GM12878 (cell line): ENCODE data around the gene ANLN. TPM values are rescaled to one million over a fixed set of nuclear protein-coding genes. Genes with fewer than 3 reads are reported as not detected.

Experiments used
- ATAC-seq: fragments of 200-7000 bp; cut with Tn5 transposase; 3 replicates; pipeline ENCODE4 v1.9.1; 2020; ENCODE audit warnings: mild to moderate bottlenecking, moderate library complexity
- BruUV-seq: library from RNA; stranded (reverse); fragments of 400-500 nt; replicated peaks from 2 replicates; lab custom pipeline; 2021; lab: Mats Ljungman, UMichigan
- CTCF ChIA-PET: fragments of 300-600 bp; sonication (Branson Sonifier 250); formaldehyde crosslinking; extraction: SDS; loops from one replicate; lab custom pipeline; 2021; ENCODE audit warnings: inconsistent platforms; lab: Yijun Ruan, JAX
- POLR2A ChIA-PET: fragments of 350-600 bp; formaldehyde crosslinking; extraction: SDS; loops from one replicate; lab custom pipeline; 2021; ENCODE audit warnings: inconsistent platforms; lab: Charles Lee
- RAD21 ChIA-PET: fragments of 300-600 bp; sonication (Branson Sonifier 250); formaldehyde crosslinking; loops from one replicate; lab custom pipeline; 2023; ENCODE audit warnings: antibody characterized with exemption; ENCODE audit not compliant: unreplicated experiment; lab: Charles Lee
- SMC1A ChIA-PET: fragments of 300-600 bp; sonication (Branson Sonifier 250); formaldehyde crosslinking; loops from one replicate; lab custom pipeline; 2023; ENCODE audit not compliant: unreplicated experiment, uncharacterized antibody; lab: Charles Lee
- DNase-seq: peaks from one replicate; pipeline ENCODE4 v3.0.0-alpha.2; 2011; ENCODE audit warnings: low read depth, low spot score
- FAIRE-seq: peaks from 3 replicates; lab custom pipeline; 2011; peaks lifted over from hg19 to GRCh38; lab: Jason Lieb, UNC
- H2AFZ ChIP-seq: 2 replicates; pipeline ENCODE4 v1.6.0; 2011; ENCODE audit warnings: low read depth, low read length, control low read depth; ENCODE audit not compliant: control insufficient read depth
- H3K27ac ChIP-seq: 2 replicates; pipeline ENCODE4 v1.5.1; 2011; ENCODE audit warnings: control low read depth; ENCODE audit not compliant: control insufficient read depth, insufficient read depth
- H3K27me3 ChIP-seq, 2 experiments: replicated peaks in 1 of 2; 2 replicates each; pipeline versions ENCODE4 v1.6.0 to v1.6.1; 2011; ENCODE audit warnings: low read length in 1 of 2; ENCODE audit not compliant: control insufficient read depth in 2 of 2, insufficient read depth in 2 of 2
- H3K36me3 ChIP-seq, 2 experiments: 2 replicates each; pipeline ENCODE4 v1.5.1; 2011; ENCODE audit warnings: low read length in 1 of 2; ENCODE audit not compliant: control insufficient read depth in 2 of 2, insufficient read depth in 2 of 2
- H3K4me1 ChIP-seq: 2 replicates; pipeline ENCODE4 v1.6.1; 2011; ENCODE audit warnings: mild to moderate bottlenecking, low read length, moderate library complexity, mixed read lengths; ENCODE audit not compliant: control insufficient read depth, insufficient read depth
- H3K4me2 ChIP-seq: 2 replicates; pipeline ENCODE4 v1.6.0; 2011; ENCODE audit warnings: control low read depth; ENCODE audit not compliant: control insufficient read depth, insufficient read depth
- H3K4me3 ChIP-seq: fragments of 200-600 bp; sonication (generic); 2 replicates; pipeline ENCODE4 v1.5.1; 2016
- H3K79me2 ChIP-seq: 2 replicates; pipeline ENCODE4 v1.6.0; 2011; ENCODE audit warnings: low read length; ENCODE audit not compliant: control insufficient read depth, insufficient read depth
- H3K9ac ChIP-seq: 2 replicates; pipeline ENCODE4 v1.8.0; 2011; ENCODE audit warnings: low read length, control low read depth, mixed read lengths; ENCODE audit not compliant: control insufficient read depth, insufficient read depth
- H3K9me3 ChIP-seq: replicated peaks from 3 replicates; pipeline ENCODE4 v1.5.1; 2011; ENCODE audit warnings: mild to moderate bottlenecking, low read length; ENCODE audit not compliant: control insufficient read depth, insufficient read depth
- H4K20me1 ChIP-seq: 2 replicates; pipeline ENCODE4 v1.6.0; 2011; ENCODE audit not compliant: control insufficient read depth, insufficient read depth
- ATF7 ChIP-seq: fragments of 450-650 bp; IDR thresholded peaks from 2 replicates; pipeline ENCODE4 v1.6.1; 2016; ENCODE audit warnings: low read depth, mild to moderate bottlenecking
- CREB1 ChIP-seq: IDR thresholded peaks from 2 replicates; pipeline ENCODE4 v1.6.1; 2012; ENCODE audit warnings: low read depth, mild to moderate bottlenecking, inconsistent platforms
- CREM ChIP-seq: IDR thresholded peaks from 2 replicates; pipeline ENCODE4 v1.6.1; 2014; ENCODE audit warnings: antibody characterized with exemption, low read depth
- EGR1 ChIP-seq, 2 experiments: IDR thresholded peaks; 1 replicate in 1 of 2; 2 replicates in 1 of 2; pipeline ENCODE4 v1.6.1; 2011 to 2012; ENCODE audit warnings: low read depth in 2 of 2, low read length in 2 of 2, borderline replicate concordance in 1 of 2, mild to moderate bottlenecking in 1 of 2, moderate library complexity in 1 of 2
- IRF4 ChIP-seq: IDR thresholded peaks from 2 replicates; pipeline ENCODE4 v1.6.1; 2011; ENCODE audit warnings: low read depth, low read length
- JUNB ChIP-seq: IDR thresholded peaks from 2 replicates; pipeline ENCODE4 v1.6.1; 2016; ENCODE audit warnings: antibody characterized with exemption, mild to moderate bottlenecking
- PML ChIP-seq: IDR thresholded peaks from 2 replicates; pipeline ENCODE4 v1.6.1; 2012; ENCODE audit warnings: low read length, inconsistent platforms
- POLR2AphosphoS2 ChIP-seq: IDR thresholded peaks from 2 replicates; pipeline ENCODE4 v1.6.1; 2011; ENCODE audit warnings: low read depth, mild to moderate bottlenecking, low read length, improper control_type of control experiment, moderate library complexity
- RUNX3 ChIP-seq: IDR thresholded peaks from 2 replicates; pipeline ENCODE4 v1.6.1; 2012; ENCODE audit warnings: low read length, inconsistent platforms
- YY1 ChIP-seq: IDR thresholded peaks from 2 replicates; pipeline ENCODE4 v1.6.1; 2011; ENCODE audit warnings: low read depth, mild to moderate bottlenecking, low read length
- ZNF384 ChIP-seq: IDR thresholded peaks from 2 replicates; pipeline ENCODE4 v1.6.1; 2012; ENCODE audit warnings: low read depth, mild to moderate bottlenecking, low read length, improper control_type of control experiment, borderline replicate concordance
- WGBS: methylation state at CpG from one replicate; pipeline ENCODE4 v1.1.6; 2016; ENCODE audit warnings: low lambda C conversion rate; ENCODE audit not compliant: insufficient replicate concordance, insufficient coverage; ENCODE audit errors: missing lambda C conversion rate; 5-methylcytosine and 5-hydroxymethylcytosine counted together
- in situ Hi-C: fragments of 300-500 bp; cut with MboI; formaldehyde crosslinking; loops from 9 replicates; pipeline ENCODE4 v1.14.3; 2018; ENCODE audit warnings: mixed read lengths
- intact Hi-C: fragments of 100-400 bp; cut with micrococcal nuclease; formaldehyde crosslinking; loops from one replicate; pipeline ENCODE4 v1.14.2; 2022; ENCODE audit not compliant: unreplicated experiment
- polyA plus RNA-seq, 11 experiments: library from polyadenylated mRNA; depleted of rRNA in 4 of 11; unstranded in 6 of 11; stranded (reverse) in 5 of 11; fragments of >200 nt; fragmentation: Nextera tagmentation in 4 of 11; fragmentation: Illumina TruSeq in 1 of 11; extraction: Ambion mirVana in 4 of 11; extraction: Trizol in 1 of 11; gene quantifications; 1 replicate in 1 of 11; 2 replicates in 10 of 11; pipeline versions ENCODE4 v1.2.1 to v1.2.3, GENCODE V29; 2011 to 2016; ENCODE audit warnings: inconsistent platforms in 2 of 11, missing spikeins in 2 of 11, low read depth in 1 of 11
- total RNA-seq, 4 experiments: library from RNA; depleted of rRNA in 3 of 4; stranded (reverse); fragments of >200 nt in 3 of 4; fragmentation: Illumina TruSeq in 1 of 4; extraction: Trizol in 1 of 4; gene quantifications; 2 replicates each; pipeline versions ENCODE4 v1.2.1 to v1.2.3, GENCODE V29; 2013 to 2021
- TF ChIP-seq, protein P1 (sequence below): fragments of 450-650 bp; IDR thresholded peaks from 2 replicates; pipeline ENCODE4 v1.6.1; 2016; ENCODE audit warnings: mild to moderate bottlenecking, moderate library complexity, borderline replicate concordance

ANLN gene
- total and polyA plus RNA-seq, 10 of the 15 experiments (the other 5 are each of a cell fraction or from before 2014, with no cell fraction given), result 9.5 to 32.1 (median 24.2) TPM

DNA sequence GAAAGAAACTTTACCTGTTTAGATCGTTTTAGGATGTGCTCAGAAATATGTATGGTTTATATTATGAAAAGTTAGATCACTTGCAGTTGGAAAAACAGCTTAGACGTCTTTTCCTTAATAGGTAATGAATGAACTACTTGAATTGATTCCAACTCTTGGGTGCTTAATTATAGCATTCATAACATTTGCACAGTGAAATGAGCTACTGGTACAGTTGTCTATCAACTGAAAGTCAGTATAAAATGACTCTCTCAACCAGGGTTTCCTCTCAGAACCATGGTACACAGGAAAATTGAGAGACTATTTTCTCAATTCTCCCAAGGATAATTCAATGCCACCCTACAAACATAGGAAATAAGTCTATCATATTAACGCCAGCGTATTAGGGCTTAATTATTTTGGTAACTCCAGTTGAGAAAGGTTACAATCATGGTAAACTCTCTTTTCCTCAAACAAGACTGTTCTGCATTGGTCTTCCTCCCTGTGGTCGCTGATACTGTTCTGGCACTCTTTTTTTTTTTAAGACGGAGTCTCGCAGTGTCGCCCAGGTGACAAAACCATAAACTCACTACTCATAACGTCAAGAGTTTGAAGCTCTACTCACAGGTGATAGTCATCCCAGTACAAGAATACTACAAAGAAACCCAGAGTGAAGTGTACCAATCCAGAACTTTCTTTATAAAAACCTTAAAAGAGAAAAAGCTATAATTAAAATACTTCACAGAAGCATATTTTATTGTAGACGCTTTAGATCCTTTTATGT, 2.0 kb downstream of the ANLN start:
- POLR2A ChIA-PET, result interaction anchor here (0.6 to 1.3 kb wide), 2 partner anchors 24 to 26 kb away, joined by 3 to 4 read pairs; no protein-coding TSS in a partner anchor
- no peaks in the 10 kb centered on the region for H4K20me1 ChIP-seq
- FAIRE-seq, result peak; percentile 84

More for the DNA sequence above, 2.0 kb downstream of the ANLN start:
- TF ChIP-seq POLR2AphosphoS2 (no peak), YY1 (peak; percentile 64; the same call in 1 of the 2 replicates), ZNF384 (peak; percentile 88), IRF4 (peak; percentile 38; the same call in 1 of the 2 replicates), ATF7 (0 out of 2 replicates have a peak, but pooled peaks have one; percentile 35), EGR1 (IDR thresholded peaks at IDR 0.05; ENCODE audit: borderline replicate concordance in 1 of 2, low read depth in 2 of 2, low read length in 2 of 2) (no peak), PML (0 out of 2 replicates have a peak, but pooled peaks have one; percentile 40), JUNB (peak; percentile 58), CREB1 (0 out of 2 replicates have a peak, but pooled peaks have one; percentile 39), RUNX3 (peak; percentile 76), CREM (peak; percentile 47; the same call in 1 of the 2 replicates)
- TF ChIP-seq, protein P1, sequence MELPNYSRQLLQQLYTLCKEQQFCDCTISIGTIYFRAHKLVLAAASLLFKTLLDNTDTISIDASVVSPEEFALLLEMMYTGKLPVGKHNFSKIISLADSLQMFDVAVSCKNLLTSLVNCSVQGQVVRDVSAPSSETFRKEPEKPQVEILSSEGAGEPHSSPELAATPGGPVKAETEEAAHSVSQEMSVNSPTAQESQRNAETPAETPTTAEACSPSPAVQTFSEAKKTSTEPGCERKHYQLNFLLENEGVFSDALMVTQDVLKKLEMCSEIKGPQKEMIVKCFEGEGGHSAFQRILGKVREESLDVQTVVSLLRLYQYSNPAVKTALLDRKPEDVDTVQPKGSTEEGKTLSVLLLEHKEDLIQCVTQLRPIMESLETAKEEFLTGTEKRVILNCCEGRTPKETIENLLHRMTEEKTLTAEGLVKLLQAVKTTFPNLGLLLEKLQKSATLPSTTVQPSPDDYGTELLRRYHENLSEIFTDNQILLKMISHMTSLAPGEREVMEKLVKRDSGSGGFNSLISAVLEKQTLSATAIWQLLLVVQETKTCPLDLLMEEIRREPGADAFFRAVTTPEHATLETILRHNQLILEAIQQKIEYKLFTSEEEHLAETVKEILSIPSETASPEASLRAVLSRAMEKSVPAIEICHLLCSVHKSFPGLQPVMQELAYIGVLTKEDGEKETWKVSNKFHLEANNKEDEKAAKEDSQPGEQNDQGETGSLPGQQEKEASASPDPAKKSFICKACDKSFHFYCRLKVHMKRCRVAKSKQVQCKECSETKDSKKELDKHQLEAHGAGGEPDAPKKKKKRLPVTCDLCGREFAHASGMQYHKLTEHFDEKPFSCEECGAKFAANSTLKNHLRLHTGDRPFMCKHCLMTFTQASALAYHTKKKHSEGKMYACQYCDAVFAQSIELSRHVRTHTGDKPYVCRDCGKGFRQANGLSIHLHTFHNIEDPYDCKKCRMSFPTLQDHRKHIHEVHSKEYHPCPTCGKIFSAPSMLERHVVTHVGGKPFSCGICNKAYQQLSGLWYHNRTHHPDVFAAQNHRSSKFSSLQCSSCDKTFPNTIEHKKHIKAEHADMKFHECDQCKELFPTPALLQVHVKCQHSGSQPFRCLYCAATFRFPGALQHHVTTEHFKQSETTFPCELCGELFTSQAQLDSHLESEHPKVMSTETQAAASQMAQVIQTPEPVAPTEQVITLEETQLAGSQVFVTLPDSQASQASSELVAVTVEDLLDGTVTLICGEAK, result no peak
- Histone ChIP-seq H3K9ac (peak overlapping the region; percentile 77), H3K36me3 (peaks cover under 1 to 5% of the 10 kb centered on the region in 2 experiments; a peak in 1 of 4 replicates), H3K79me2 (peaks cover 62% of the 10 kb centered on the region), H2AFZ (peak overlapping the region; percentile 75), H3K9me3 (peaks cover 5% of the 10 kb centered on the region; the same call in 2 of the 3 replicates), H3K4me1 (no peaks in the 10 kb centered on the region), H3K27ac (peak overlapping the region; percentile 62), H3K27me3 (no peaks in the 10 kb centered on the region), H3K4me3 (peak overlapping the region; percentile 93), H3K4me2 (peak overlapping the region; percentile 89)
- under 1% methylated on average over 10 of the region's 10 CpGs for WGBS
- ATAC-seq (peak; percentile 67), DNase-seq (peak; percentile 27)
- SMC1A ChIA-PET, result interaction anchor here (0.7 to 2.3 kb wide), 11 partner anchors 9 to 664 kb away, joined by 3 to 9 read pairs (median 3); a partner anchor contains a TSS
- in situ Hi-C loops, result no loop called here
- intact Hi-C loops, result no loop called here
- CTCF ChIA-PET, result interaction anchor here (0.9 to 4.0 kb wide), 7 partner anchors 9 to 263 kb away, joined by 3 to 24 read pairs (median 4); a partner anchor contains a TSS
- RAD21 ChIA-PET, result interaction anchor here (0.6 to 1.5 kb wide), 4 partner anchors 15 to 1355 kb away, joined by 3 to 5 read pairs (median 4); partner anchors contain the start of gene DPY19L1
- BruUV-seq, result no TSS peak
